Retinal pigment epithelial cell (primary cell): ENCODE results near the gene OTULIN.

Experiments
- DNase-seq: peaks from one replicate; pipeline ENCODE4 v3.0.0-alpha.2; 2010; ENCODE audit warnings: low read depth
- H3K4me3 ChIP-seq: 2 replicates; pipeline ENCODE4 v1.5.1; 2011; ENCODE audit warnings: mild to moderate bottlenecking, low read length, control low read depth, moderate library complexity
- CTCF ChIP-seq: conservative IDR thresholded peaks from 2 replicates; pipeline ENCODE4 v1.5.1; 2011; ENCODE audit warnings: low read depth, low read length, control low read depth, inconsistent platforms

The OTULIN gene

GRCh38 chr5:14640765-14641164 is 23.8 kb upstream of the OTULIN start:
- TF ChIP-seq CTCF: no peak
- no peak overlapping the region for H3K4me3 ChIP-seq
- DNase-seq: no peak

GRCh38 chr5:14644623-14645237 is 19.8 kb upstream of the OTULIN start:
- DNase-seq: no peak
- no peak overlapping the region for H3K4me3 ChIP-seq
- TF ChIP-seq CTCF: no peak

- TF ChIP-seq CTCF: no peak
- no peak overlapping the region for H3K4me3 ChIP-seq
- DNase-seq: no peak
Observed at GRCh38 chr5:14650052-14650451, 14.5 kb upstream of the OTULIN start.

- TF ChIP-seq CTCF: no peak
- no peak for DNase-seq
- H3K4me3 ChIP-seq: no peak overlapping the region
Observed at GRCh38 chr5:14655146-14655741, 9.3 kb upstream of the OTULIN start.

GRCh38 chr5:14656898-14657297 is 7.6 kb upstream of the OTULIN start:
- no peak for DNase-seq
- no peak overlapping the region for H3K4me3 ChIP-seq
- no peak for TF ChIP-seq CTCF

GRCh38 chr5:14659821-14660607 is 4.5 kb upstream of the OTULIN start:
- no peak for DNase-seq
- TF ChIP-seq CTCF: no peak
- no peak overlapping the region for H3K4me3 ChIP-seq

GRCh38 chr5:14660833-14661232 is 3.7 kb upstream of the OTULIN start:
- no peak for TF ChIP-seq CTCF
- DNase-seq: no peak

More at GRCh38 chr5:14660833-14661232, 3.7 kb upstream of the OTULIN start:
- H3K4me3 ChIP-seq: no peak overlapping the region
